Cardiac muscle cell (in vitro differentiated cells and primary cell): Measurements from ENCODE around the gene OR5K1. TPM values are rescaled to one million over a fixed set of nuclear protein-coding genes. Genes with fewer than 3 reads are reported as not detected.

Experiments
- DNase-seq, 2 donors: peaks; one replicate each; pipeline versions ENCODE4 v3.0.0 to v3.0.0-alpha.2; 2010 to 2017; ENCODE audit warnings: low read depth in 1 of 2, low spot score in 1 of 2
- H3K27ac ChIP-seq: fragments of 200-600 bp; sonication (generic); 2 replicates; pipeline ENCODE4 v1.5.1; 2016
- H3K27me3 ChIP-seq: fragments of 200-600 bp; sonication (generic); 2 replicates; pipeline ENCODE4 v1.6.0; 2016; ENCODE audit warnings: control low read depth
- H3K36me3 ChIP-seq: fragments of 200-600 bp; sonication (generic); 2 replicates; pipeline ENCODE4 v1.5.1; 2016; ENCODE audit warnings: control low read depth
- H3K4me1 ChIP-seq: fragments of 200-600 bp; sonication (generic); 2 replicates; pipeline ENCODE4 v1.8.1; 2017; ENCODE audit warnings: low read depth, mild to moderate bottlenecking, mixed run types
- H3K4me3 ChIP-seq: fragments of 200-600 bp; sonication (generic); 2 replicates; pipeline ENCODE4 v1.5.1; 2016; ENCODE audit warnings: mild to moderate bottlenecking
- H3K9me3 ChIP-seq: fragments of 200-600 bp; sonication (generic); 2 replicates; pipeline ENCODE4 v1.5.1; 2017; ENCODE audit warnings: low read depth, mild to moderate bottlenecking, control low read depth
- polyA plus RNA-seq: library from polyadenylated mRNA; unstranded; fragments of >200 nt; fragmentation: Nextera tagmentation; extraction: Ambion mirVana; gene quantifications from 2 replicates; pipeline ENCODE4 v1.2.1, GENCODE V29; 2016
- total RNA-seq: library from RNA; depleted of rRNA; stranded (reverse); fragments of >200 nt; gene quantifications from 2 replicates; pipeline ENCODE4 v1.2.3, GENCODE V29; 2016
- TF ChIP-seq, protein P1 (sequence below): IDR thresholded peaks from 2 replicates; pipeline ENCODE4 v1.5.1; 2012; ENCODE audit warnings: low read depth, mild to moderate bottlenecking, low read length

OR5K1 gene
- total and polyA plus RNA-seq, 2 experiments from 2014 or later: not detected

DNA sequence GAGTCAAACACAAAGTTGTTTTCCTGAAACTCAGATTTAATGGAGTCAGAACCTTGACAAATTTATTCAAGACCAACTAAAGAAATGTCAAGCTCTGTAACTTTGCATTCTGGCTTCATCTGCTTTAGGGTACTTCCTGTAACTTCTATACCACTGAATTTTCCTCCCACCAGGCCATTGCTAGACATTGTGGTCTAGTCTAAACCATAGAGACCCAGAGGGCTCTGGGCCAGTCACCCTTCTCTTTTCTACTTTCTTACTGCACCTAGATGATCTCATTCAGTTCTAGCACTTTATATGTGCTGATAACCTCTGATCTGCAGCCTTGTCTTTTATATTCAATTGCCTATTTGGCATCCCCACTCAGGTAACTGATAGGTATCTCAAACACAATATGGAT is 2.8 kb upstream of the OR5K1 start:
- Histone ChIP-seq H3K27ac (no peak overlapping the region), H3K4me3 (no peak overlapping the region), H3K4me1 (no peaks in the 10 kb centered on the region), H3K36me3 (no peaks in the 10 kb centered on the region), H3K27me3 (no peaks in the 10 kb centered on the region), H3K9me3 (no peaks in the 10 kb centered on the region)
- DNase-seq: no peak
- TF ChIP-seq, protein P1, sequence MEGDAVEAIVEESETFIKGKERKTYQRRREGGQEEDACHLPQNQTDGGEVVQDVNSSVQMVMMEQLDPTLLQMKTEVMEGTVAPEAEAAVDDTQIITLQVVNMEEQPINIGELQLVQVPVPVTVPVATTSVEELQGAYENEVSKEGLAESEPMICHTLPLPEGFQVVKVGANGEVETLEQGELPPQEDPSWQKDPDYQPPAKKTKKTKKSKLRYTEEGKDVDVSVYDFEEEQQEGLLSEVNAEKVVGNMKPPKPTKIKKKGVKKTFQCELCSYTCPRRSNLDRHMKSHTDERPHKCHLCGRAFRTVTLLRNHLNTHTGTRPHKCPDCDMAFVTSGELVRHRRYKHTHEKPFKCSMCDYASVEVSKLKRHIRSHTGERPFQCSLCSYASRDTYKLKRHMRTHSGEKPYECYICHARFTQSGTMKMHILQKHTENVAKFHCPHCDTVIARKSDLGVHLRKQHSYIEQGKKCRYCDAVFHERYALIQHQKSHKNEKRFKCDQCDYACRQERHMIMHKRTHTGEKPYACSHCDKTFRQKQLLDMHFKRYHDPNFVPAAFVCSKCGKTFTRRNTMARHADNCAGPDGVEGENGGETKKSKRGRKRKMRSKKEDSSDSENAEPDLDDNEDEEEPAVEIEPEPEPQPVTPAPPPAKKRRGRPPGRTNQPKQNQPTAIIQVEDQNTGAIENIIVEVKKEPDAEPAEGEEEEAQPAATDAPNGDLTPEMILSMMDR: no peak

DNA sequence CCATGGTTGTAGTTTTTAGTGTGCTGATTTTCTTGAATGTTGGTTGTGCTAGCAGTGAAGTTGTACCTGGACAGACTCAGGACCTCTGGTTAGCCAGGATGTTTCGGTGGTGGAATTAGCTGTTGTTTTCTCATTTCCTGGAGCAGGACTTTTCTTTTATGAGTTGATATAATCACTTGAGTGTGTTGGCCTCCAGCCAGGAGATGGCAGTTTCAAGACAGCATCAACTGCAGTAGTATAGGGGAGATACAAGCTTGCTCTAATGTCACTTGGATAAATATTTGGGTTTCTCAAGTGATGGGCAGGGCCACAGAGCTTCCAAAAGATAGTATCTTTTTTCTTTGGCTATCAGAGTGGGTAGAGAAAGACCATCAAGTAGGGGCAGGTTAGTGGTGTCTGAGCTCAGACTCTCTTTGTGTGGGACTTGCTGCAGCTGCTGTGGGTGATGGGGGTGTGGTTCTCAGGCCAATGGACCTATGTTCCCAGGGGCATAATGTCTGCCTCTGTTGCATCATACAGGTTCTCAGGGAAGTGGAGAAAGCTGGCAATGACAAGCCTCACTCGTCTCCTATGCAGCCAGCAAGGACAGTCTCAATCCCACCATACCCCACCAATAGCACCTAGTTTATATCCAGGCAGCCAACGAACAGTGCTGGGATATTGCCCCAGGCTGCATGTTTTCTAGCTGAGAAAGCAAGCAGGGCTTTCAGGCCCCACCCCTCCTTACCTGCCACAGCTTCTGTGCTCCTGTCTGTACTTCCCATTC is 19.9 kb downstream of the OR5K1 start:
- Histone ChIP-seq H3K4me3 (no peak overlapping the region), H3K9me3 (no peaks in the 10 kb centered on the region), H3K27me3 (no peaks in the 10 kb centered on the region), H3K4me1 (no peaks in the 10 kb centered on the region), H3K36me3 (no peaks in the 10 kb centered on the region), H3K27ac (no peak overlapping the region)
- TF ChIP-seq, protein P1: no peak
- no peak for DNase-seq

DNA sequence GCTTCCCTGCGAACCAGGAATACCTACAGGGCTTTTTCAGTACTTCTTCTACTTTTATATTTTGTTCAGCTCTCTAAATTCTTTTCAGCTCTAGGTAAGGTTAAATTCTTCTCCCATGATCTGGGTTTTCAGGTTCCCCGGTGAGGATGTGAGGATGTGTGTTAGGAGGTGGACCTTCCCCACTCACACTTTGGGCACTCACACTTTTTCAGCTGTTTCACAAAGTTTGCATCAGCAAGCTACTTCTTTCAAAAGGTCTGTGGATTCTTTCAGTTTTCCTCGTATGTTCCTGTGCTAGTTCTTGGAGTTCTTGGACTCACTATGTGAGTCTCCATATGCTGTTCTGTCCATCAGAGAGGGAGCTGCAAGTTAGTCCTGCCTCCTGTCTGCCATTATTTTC is 20.6 kb downstream of the OR5K1 start:
- H3K27ac ChIP-seq: no peak overlapping the region
- H3K4me3 ChIP-seq: no peak overlapping the region

DNA sequence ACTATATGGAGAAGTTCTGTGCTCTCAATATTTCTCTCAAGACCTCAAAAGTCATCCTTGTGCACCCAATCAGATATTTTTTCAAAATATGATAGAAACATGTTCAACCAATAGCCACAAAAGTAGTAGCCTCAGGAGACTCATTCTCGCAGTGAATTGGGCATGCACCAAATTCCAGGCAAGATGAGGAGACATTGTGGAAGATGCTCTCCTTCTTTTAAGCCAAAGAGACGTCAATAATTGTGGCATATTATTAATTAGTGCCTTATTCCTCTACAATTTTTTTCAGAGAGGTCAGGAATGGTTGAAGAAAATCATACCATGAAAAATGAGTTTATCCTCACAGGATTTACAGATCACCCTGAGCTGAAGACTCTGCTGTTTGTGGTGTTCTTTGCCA is 34.4 kb downstream of the OR5K1 start, which contains the start of gene OR5K2:
Gene OR5K2, plus strand, starts transcription at position 301 of the 400 bp plus-strand sequence. Its CDS starts 0 bp downstream, at position 301.
- H3K9me3 ChIP-seq: no peaks in the 10 kb centered on the region
- H3K4me1 ChIP-seq: no peaks in the 10 kb centered on the region
- H3K27me3 ChIP-seq: no peaks in the 10 kb centered on the region
- DNase-seq: no peak
- no peaks in the 10 kb centered on the region for H3K36me3 ChIP-seq
- no peak within 1 kb of the TSS for H3K27ac ChIP-seq
- TF ChIP-seq, protein P1: no peak
- no peak within 1 kb of the TSS for H3K4me3 ChIP-seq

More for the DNA sequence above, 20.6 kb downstream of the OR5K1 start:
- TF ChIP-seq, protein P1: no peak
- Histone ChIP-seq H3K27me3 (no peaks in the 10 kb centered on the region), H3K9me3 (no peaks in the 10 kb centered on the region), H3K36me3 (no peaks in the 10 kb centered on the region), H3K4me1 (no peaks in the 10 kb centered on the region)
- no peak for DNase-seq

DNA sequence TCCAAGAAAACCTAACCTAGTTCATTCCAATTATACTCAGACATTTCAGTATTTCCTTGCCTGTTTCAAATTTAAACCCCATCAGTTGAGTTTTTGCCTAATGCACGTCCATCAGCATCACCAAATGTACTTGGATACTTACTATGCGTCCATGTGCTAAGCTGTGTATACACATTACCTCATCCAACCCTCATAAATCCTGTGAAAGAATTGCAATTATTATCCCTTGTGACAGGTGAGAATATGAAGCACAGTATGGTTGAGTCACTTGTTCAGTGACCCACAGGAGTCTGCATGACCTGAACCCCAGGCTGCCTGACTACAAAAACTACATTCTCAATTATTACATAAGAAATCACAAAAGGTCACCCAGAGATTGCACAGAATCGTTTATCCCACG is 37.0 kb downstream of the OR5K1 start:
- H3K36me3 ChIP-seq: no peaks in the 10 kb centered on the region
- DNase-seq: no peak
- no peak overlapping the region for H3K4me3 ChIP-seq
- H3K9me3 ChIP-seq: no peaks in the 10 kb centered on the region
- H3K27ac ChIP-seq: no peak overlapping the region
- TF ChIP-seq, protein P1: no peak
- no peaks in the 10 kb centered on the region for H3K27me3 ChIP-seq
- no peaks in the 10 kb centered on the region for H3K4me1 ChIP-seq
